GM23248 (cell line): ENCODE data around the gene ISL2. TPM values are rescaled to one million over a fixed set of nuclear protein-coding genes. Genes with fewer than 3 reads are reported as not detected.

ENCODE experiments used
- DNase-seq: peaks from one replicate; pipeline ENCODE4 v3.0.0-alpha.2; 2015
- H2AFZ ChIP-seq: fragments of 200-600 bp; sonication (generic); 2 replicates; pipeline ENCODE4 v1.6.1; 2016; ENCODE audit warnings: antibody characterized with exemption
- H3F3A ChIP-seq: fragments of 200-600 bp; sonication (generic); 2 replicates; pipeline ENCODE4 v1.6.1; 2016; ENCODE audit warnings: mild to moderate bottlenecking, antibody characterized with exemption, mixed run types; ENCODE audit not compliant: insufficient read depth
- H3K27ac ChIP-seq: fragments of 200-600 bp; sonication (generic); 2 replicates; pipeline ENCODE4 v1.5.1; 2016; ENCODE audit warnings: mild to moderate bottlenecking
- H3K27me3 ChIP-seq: fragments of 200-600 bp; sonication (generic); replicated peaks from 2 replicates; pipeline ENCODE4 v1.6.1; 2016; ENCODE audit warnings: mild to moderate bottlenecking; ENCODE audit not compliant: insufficient read depth
- H3K36me3 ChIP-seq: fragments of 200-600 bp; sonication (generic); 2 replicates; pipeline ENCODE4 v1.6.1; 2016; ENCODE audit warnings: low read depth, mild to moderate bottlenecking
- H3K4me1 ChIP-seq: fragments of 200-600 bp; sonication (generic); 2 replicates; pipeline ENCODE4 v1.6.1; 2016; ENCODE audit warnings: mild to moderate bottlenecking; ENCODE audit not compliant: insufficient read depth
- H3K4me2 ChIP-seq: fragments of 200-600 bp; sonication (generic); one replicate; pipeline ENCODE4 v1.6.1; 2016; ENCODE audit warnings: mild to moderate bottlenecking; ENCODE audit not compliant: unreplicated experiment
- H3K4me3 ChIP-seq: fragments of 200-600 bp; sonication (generic); 2 replicates; pipeline ENCODE4 v1.5.1; 2016; ENCODE audit warnings: mild to moderate bottlenecking
- H3K79me2 ChIP-seq: fragments of 200-600 bp; sonication (generic); 2 replicates; pipeline ENCODE4 v1.6.1; 2016; ENCODE audit warnings: mild to moderate bottlenecking; ENCODE audit not compliant: insufficient read depth
- H3K9ac ChIP-seq: fragments of 200-600 bp; sonication (generic); 2 replicates; pipeline ENCODE4 v1.6.1; 2016; ENCODE audit warnings: mild to moderate bottlenecking
- H3K9me2 ChIP-seq: fragments of 200-600 bp; sonication (generic); 2 replicates; pipeline ENCODE4 v1.6.1; 2016; ENCODE audit warnings: mixed run types, mild to moderate bottlenecking, moderate library complexity; ENCODE audit not compliant: insufficient read depth
- H3K9me3 ChIP-seq: fragments of 200-600 bp; sonication (generic); one replicate; pipeline ENCODE4 v1.6.1; 2017; ENCODE audit warnings: low read depth
- H4K20me1 ChIP-seq: fragments of 200-600 bp; sonication (generic); 2 replicates; pipeline ENCODE4 v1.6.0; 2016; ENCODE audit not compliant: insufficient read depth
- EZH2 ChIP-seq: fragments of 200-600 bp; sonication (generic); IDR thresholded peaks from 2 replicates; pipeline ENCODE4 v1.6.1; 2018; ENCODE audit warnings: antibody characterized with exemption, mild to moderate bottlenecking; ENCODE audit not compliant: insufficient read depth, poor library complexity, severe bottlenecking
- EZH2phosphoT487 ChIP-seq: fragments of 200-600 bp; sonication (generic); IDR thresholded peaks from 2 replicates; pipeline ENCODE4 v1.6.1; 2018; ENCODE audit warnings: antibody characterized with exemption, moderate library complexity, mild to moderate bottlenecking, low read depth; ENCODE audit not compliant: insufficient read depth
- in situ Hi-C: fragments of 300-500 bp; cut with MboI; formaldehyde crosslinking; loops from 2 replicates; pipeline ENCODE4 v1.15.0; 2020
- polyA plus RNA-seq: library from polyadenylated mRNA; unstranded; fragments of >200 nt; fragmentation: Nextera tagmentation; extraction: Ambion mirVana; gene quantifications from 2 replicates; pipeline ENCODE4 v1.2.1, GENCODE V29; 2016
- total RNA-seq: library from RNA; depleted of rRNA; stranded (reverse); fragments of >200 nt; shearing (Covaris generic); gene quantifications from 2 replicates; pipeline ENCODE4 v1.2.3, GENCODE V29; 2014; rRNA removed

ISL2 gene
- total and polyA plus RNA-seq, 2 experiments from 2014 or later: 0.98 to 2.2 TPM

- Histone ChIP-seq H3K4me3 (no peak overlapping the region), H3K4me2 (no peak overlapping the region), H3K79me2 (no peaks in the 10 kb centered on the region), H3K9me2 (no peaks in the 10 kb centered on the region), H3F3A (no peaks in the 10 kb centered on the region), H3K27ac (no peak overlapping the region), H3K36me3 (no peaks in the 10 kb centered on the region), H3K4me1 (no peaks in the 10 kb centered on the region), H3K9ac (no peak overlapping the region), H2AFZ (no peak overlapping the region), H3K27me3 (no peaks in the 10 kb centered on the region), H3K9me3 (no peaks in the 10 kb centered on the region), H4K20me1 (no peaks in the 10 kb centered on the region)
- peak; percentile 3 for DNase-seq
- in situ Hi-C loops: no loop called here
- TF ChIP-seq EZH2phosphoT487 (no peak), EZH2 (no peak)
Measured at GRCh38 chr15:76391847-76392246, 55.3 kb downstream of the ISL2 start.

Other genes with a start within 250 kb of the ISL2 start
- gene ETFA, start 25.3 kb upstream of the ISL2 start, total RNA-seq: 77.4 and 94.8 TPM in 2 replicates
- gene ETFA, start 25.3 kb upstream of the ISL2 start, polyA plus RNA-seq: 141 and 147 TPM in 2 replicates